ENCODE results near the gene TIMP4. TPM values are rescaled to one million over a fixed set of nuclear protein-coding genes. Genes with fewer than 3 reads are reported as not detected.

Gene TIMP4
- total RNA-seq, 1 donor from 2014 or later = 5.4 TPM

- H3K27me3 Mint-ChIP-seq (ENCODE audit: unreplicated experiment) = no peaks in the 10 kb centered on the region
- no peak for TF ChIP-seq CTCF (IDR thresholded peaks at IDR 0.05)
- no peaks in the 10 kb centered on the region for H3K9me3 Mint-ChIP-seq (ENCODE audit: unreplicated experiment)
- no peak overlapping the region for H3K4me3 Mint-ChIP-seq (ENCODE audit: unreplicated experiment)
- H3K36me3 Mint-ChIP-seq (ENCODE audit: unreplicated experiment) = no peaks in the 10 kb centered on the region
- DNase-seq (ENCODE audit: extremely low spot score, unreplicated experiment) = no peak
- peaks cover 54% of the 10 kb centered on the region for H3K4me1 Mint-ChIP-seq (ENCODE audit: unreplicated experiment)
- H3K27ac Mint-ChIP-seq (ENCODE audit: unreplicated experiment) = peak overlapping the region; percentile 93
Measured at GRCh38 chr3:12188681-12189287, 30.1 kb upstream of the TIMP4 start.

- Mint-ChIP-seq H3K4me3 (ENCODE audit: unreplicated experiment) (peak overlapping the region; percentile 24), H3K4me1 (ENCODE audit: unreplicated experiment) (peaks cover 51% of the 10 kb centered on the region), H3K36me3 (ENCODE audit: unreplicated experiment) (no peaks in the 10 kb centered on the region), H3K9me3 (ENCODE audit: unreplicated experiment) (no peaks in the 10 kb centered on the region), H3K27me3 (ENCODE audit: unreplicated experiment) (no peaks in the 10 kb centered on the region), H3K27ac (ENCODE audit: unreplicated experiment) (peak overlapping the region; percentile 93)
- TF ChIP-seq CTCF (IDR thresholded peaks at IDR 0.05) = no peak
- no peak for DNase-seq (ENCODE audit: extremely low spot score, unreplicated experiment)
Measured at GRCh38 chr3:12188328-12188648, 29.6 kb upstream of the TIMP4 start.

- Mint-ChIP-seq H3K27me3 (ENCODE audit: unreplicated experiment) (no peaks in the 10 kb centered on the region), H3K9me3 (ENCODE audit: unreplicated experiment) (no peaks in the 10 kb centered on the region), H3K4me1 (ENCODE audit: unreplicated experiment) (peaks cover 45% of the 10 kb centered on the region), H3K27ac (ENCODE audit: unreplicated experiment) (peak overlapping the region; percentile 93), H3K36me3 (ENCODE audit: unreplicated experiment) (no peaks in the 10 kb centered on the region), H3K4me3 (ENCODE audit: unreplicated experiment) (peak overlapping the region; percentile 24)
- TF ChIP-seq CTCF (IDR thresholded peaks at IDR 0.05) = no peak
- no peak for DNase-seq (ENCODE audit: extremely low spot score, unreplicated experiment)
Measured at GRCh38 chr3:12187448-12188327, 29.0 kb upstream of the TIMP4 start.

GRCh38 chr3:12186515-12187286 lies 28.0 kb upstream of the TIMP4 start:
- H3K36me3 Mint-ChIP-seq (ENCODE audit: unreplicated experiment) = no peaks in the 10 kb centered on the region
- H3K27ac Mint-ChIP-seq (ENCODE audit: unreplicated experiment) = peak overlapping the region; percentile 36
- no peaks in the 10 kb centered on the region for H3K9me3 Mint-ChIP-seq (ENCODE audit: unreplicated experiment)
- H3K27me3 Mint-ChIP-seq (ENCODE audit: unreplicated experiment) = no peaks in the 10 kb centered on the region
- no peak overlapping the region for H3K4me3 Mint-ChIP-seq (ENCODE audit: unreplicated experiment)
- DNase-seq (ENCODE audit: extremely low spot score, unreplicated experiment) = no peak
- peaks cover 38% of the 10 kb centered on the region for H3K4me1 Mint-ChIP-seq (ENCODE audit: unreplicated experiment)
- TF ChIP-seq CTCF (IDR thresholded peaks at IDR 0.05) = no peak

- peaks cover 38% of the 10 kb centered on the region for H3K4me1 Mint-ChIP-seq (ENCODE audit: unreplicated experiment)
- H3K4me3 Mint-ChIP-seq (ENCODE audit: unreplicated experiment) = no peak overlapping the region
- no peak overlapping the region for H3K27ac Mint-ChIP-seq (ENCODE audit: unreplicated experiment)
- H3K9me3 Mint-ChIP-seq (ENCODE audit: unreplicated experiment) = no peaks in the 10 kb centered on the region
- no peaks in the 10 kb centered on the region for H3K36me3 Mint-ChIP-seq (ENCODE audit: unreplicated experiment)
- no peak for TF ChIP-seq CTCF (IDR thresholded peaks at IDR 0.05)
- no peak for DNase-seq (ENCODE audit: extremely low spot score, unreplicated experiment)
- H3K27me3 Mint-ChIP-seq (ENCODE audit: unreplicated experiment) = no peaks in the 10 kb centered on the region
Measured at GRCh38 chr3:12186046-12186445, 27.3 kb upstream of the TIMP4 start.
